Activated CD8-positive, alpha-beta memory T cell treated with anti-CD3 and anti-CD28 coated beads, Interleukin-2, amount 50 U/mL, for 1 hour (primary cell): ENCODE measurements around the gene SLC38A3.

ENCODE experiments used
- DNase-seq: peaks from one replicate; pipeline ENCODE4 v3.0.0-alpha.2; 2020; ENCODE audit errors: extremely low read depth

The SLC38A3 gene

DNA sequence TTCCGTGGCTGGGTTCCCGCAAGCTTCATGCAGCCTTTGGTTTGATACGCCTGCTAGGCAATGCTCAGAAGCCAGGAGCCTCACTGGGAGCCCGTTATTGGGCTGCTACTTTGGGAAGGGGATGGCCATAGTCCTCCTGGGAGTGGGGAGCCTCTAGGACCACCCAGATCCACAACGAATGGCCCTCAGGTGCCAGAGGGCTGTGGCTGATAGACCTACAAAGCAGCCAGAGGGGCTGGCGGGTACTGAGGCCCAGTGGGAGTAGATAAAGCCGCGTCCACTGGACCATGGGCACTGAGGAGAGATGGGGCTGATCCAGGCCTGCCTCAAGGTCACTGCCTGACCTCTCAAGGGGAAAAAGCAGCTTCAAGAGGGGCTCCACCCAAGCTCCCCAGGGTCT is 12.9 kb upstream of the SLC38A3 start:
- DNase-seq = no peak

- DNase-seq = peak; percentile 59
Observed at GRCh38 chr3:50192689-50193141, 12.4 kb upstream of the SLC38A3 start.

GRCh38 chr3:50193286-50193685 is 11.8 kb upstream of the SLC38A3 start:
- no peak for DNase-seq

DNA sequence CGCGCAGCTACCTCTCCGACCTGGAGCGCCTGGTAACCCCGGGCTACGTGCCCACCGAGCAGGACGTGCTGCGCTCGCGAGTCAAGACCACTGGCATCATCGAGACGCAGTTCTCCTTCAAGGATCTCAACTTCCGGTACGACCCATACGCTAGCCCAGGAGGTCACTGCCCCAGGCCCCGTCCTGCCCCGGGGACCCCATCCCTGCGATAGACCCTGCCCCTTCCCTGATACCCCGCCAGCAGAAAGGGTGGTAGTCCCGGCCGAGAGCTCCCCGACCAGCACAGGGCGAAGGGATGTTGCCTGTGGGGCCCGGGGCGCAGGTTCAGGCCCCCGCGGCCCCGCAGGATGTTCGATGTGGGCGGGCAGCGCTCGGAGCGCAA is 11.3 kb upstream of the SLC38A3 start:
- no peak for DNase-seq

GRCh38 chr3:50194128-50194902 is 10.8 kb upstream of the SLC38A3 start:
- peak; percentile 78 for DNase-seq

DNA sequence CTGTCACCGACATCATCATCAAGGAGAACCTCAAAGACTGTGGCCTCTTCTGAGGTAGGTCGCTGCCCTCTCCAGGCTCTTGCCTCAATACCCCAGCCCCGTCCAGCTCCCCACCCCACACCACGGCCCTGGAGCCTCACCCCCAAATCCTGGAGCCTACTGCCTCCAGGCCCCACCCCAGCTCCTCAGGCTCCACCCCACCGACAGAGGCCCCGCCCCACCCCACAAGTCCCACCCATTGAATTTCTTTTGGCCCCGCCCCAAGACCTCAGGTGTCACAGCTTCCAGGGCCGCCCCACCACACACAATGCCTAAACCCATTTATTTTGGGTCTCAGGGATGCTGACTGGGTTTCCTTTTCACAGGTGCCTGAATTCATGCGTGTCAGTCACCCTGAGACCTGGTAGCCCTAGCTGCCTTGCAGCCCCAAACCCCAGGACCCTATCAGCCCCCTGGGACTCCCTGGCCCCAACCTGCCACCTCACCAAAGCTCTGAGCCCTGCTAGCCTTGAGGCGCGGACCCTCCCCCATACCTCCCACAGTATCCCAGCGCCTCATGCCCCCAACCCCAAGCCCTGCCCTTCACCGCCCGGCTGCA is 10.1 kb upstream of the SLC38A3 start:
- peak; percentile 52 for DNase-seq

DNA sequence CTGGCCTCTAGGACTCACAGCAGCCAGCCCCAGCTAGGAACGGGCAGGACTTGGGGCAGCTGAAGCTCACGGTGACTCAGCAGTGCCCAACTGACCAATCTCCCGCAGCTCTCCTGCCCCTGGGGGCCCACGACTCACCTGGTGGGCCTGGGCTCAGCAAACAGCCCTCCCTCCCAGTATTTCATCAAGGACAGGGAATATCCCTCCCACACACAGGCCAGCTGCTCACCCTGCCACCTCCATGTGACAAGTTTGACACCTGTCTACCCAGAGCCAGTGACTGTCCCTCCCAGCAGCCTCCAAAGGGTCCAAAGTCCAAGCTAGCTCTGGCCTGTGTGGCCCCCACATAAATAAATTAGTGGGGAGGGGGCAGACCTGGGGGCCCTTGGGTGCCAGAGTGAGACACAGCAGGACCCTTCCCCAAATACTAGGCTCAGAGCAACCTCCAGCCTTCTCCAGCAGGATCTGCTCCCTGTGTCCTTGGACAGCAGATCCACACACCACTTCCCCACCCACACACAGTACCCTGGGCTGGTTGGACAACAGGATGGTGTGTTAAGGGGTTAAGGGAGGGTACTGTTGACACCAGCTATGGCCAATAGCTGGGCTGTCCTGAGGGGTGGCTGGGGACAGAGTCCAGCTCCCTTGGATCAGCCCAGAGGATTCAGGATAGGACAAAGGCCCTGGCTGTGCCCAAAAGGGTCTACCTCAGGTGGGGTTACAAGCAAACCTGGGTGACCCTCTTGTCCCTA is 9.4 kb upstream of the SLC38A3 start:
- no peak for DNase-seq

GRCh38 chr3:50196253-50196801 is 8.7 kb upstream of the SLC38A3 start:
- DNase-seq = no peak

- no peak for DNase-seq
Observed at GRCh38 chr3:50201573-50202315, 3.3 kb upstream of the SLC38A3 start.

DNA sequence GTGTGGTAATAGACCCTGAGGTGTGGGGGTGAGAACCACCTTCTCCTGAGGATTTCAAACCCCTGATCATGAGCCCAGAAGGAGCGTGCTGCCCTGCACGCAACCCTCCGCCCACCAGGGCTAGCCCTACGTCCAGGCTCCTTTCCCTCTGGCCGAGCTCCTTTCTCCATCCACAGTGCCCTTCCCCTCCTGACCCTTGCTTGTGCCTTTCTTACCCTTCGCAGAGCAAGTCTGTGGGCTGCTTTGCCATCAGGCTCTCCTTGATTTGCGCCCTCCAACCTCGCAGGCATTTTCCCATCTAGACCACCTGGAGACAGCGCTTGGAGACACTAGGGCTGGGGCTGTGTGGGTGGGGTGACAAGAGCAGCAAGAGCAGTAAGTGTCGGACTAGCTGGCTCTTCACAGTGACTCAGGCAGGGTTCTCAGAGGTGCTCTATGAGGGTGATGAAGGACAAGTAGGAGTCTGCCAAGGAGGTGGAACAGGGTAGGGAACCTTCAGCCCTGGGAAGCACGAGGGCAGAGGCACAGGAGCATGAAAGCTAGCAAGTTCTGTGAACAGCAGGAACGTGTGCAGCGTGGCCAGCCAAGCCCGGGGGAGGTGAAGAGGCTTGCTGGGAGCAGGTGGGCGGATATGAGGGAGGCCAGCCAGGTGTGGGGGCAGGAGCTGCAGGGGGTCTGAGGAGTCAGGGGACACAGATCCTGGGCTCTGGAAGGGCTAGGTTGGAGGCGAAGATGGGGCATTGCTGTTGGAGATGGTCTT is 2.5 kb upstream of the SLC38A3 start:
- no peak for DNase-seq

DNA sequence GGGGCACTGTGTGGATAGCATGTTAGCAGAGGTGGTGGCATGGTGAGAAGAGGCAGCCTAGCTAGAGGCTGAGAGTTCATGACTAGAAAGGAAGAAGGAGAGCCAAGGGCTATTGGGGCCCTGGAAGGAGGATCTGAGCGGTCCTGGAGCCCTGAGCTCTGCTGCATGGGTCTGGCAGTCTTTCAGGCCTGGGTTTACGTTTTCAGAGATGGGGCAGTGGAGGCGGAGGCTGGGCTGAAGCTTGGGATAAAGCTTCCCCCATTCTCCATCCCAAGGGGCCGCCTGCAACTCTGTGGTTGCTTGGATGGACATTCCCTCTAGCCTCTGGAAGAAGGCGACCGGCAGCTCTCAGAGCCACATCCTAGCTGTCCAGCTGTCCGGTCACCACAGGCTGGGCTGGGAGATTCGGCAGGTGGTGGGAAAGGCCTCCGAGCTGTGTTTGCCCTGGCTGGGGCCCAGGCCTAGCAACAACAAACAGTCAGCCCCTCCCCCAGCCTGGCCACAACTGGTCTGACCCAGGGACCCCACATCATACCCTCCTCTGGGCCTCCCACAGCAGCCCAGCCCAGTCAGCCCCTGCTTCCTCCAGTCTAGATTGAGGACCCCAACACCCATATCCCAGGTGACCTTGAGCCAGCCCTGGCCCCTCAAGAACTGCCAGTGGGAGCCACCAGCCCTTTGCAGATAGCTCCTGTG is 1.8 kb upstream of the SLC38A3 start:
- no peak for DNase-seq

DNA sequence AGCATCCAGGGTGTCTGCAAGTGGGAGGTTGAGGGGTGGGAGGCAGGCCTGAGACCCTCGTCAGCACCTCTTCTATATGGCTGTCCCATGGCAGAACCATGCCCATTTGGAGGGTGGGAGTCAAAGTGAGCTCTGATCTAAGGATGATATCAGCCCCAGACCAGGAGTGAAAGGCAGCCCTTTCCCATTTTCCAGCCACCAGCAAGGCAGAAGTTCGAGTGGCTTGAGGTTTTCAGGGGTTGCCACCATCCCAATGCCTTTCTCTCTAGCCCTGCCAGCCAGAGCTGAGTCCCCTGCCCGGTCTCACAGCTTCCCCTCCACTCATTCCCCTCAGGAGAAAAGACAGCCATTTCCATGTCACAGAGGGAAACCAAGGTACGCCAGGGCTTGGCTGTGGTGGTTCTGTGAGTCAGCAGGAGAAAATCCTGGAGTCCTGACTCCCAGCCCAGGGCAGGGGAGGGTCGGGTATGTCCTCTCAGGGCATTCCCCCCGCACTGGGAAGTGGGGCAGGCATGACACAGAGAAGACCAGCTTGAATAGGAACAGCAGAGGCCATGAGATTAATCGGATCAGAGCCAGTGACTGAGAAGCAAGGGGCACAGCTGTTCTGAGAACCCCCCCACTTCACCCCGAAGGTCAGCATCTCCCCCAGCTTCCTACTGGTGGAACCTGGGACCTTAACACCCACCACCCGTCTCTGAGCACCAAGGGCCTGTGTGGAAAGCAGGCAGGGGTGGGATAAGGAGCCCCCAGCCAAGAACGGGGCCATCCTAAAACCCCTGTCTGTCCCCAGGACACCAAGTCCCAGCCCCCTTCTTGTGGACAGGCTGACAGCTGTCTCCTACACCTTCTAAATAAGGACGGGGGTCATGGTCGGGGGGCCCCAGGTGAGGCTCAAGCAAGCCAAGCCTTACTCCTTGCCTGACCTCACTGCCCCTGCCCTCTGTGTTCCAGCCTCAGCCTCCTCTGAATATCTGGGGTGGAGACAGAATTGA is 965 bp upstream of the SLC38A3 start:
- no peak for DNase-seq

- no peak for DNase-seq
Observed at GRCh38 chr3:50205413-50206276, 574 bp downstream of the SLC38A3 start.

DNA sequence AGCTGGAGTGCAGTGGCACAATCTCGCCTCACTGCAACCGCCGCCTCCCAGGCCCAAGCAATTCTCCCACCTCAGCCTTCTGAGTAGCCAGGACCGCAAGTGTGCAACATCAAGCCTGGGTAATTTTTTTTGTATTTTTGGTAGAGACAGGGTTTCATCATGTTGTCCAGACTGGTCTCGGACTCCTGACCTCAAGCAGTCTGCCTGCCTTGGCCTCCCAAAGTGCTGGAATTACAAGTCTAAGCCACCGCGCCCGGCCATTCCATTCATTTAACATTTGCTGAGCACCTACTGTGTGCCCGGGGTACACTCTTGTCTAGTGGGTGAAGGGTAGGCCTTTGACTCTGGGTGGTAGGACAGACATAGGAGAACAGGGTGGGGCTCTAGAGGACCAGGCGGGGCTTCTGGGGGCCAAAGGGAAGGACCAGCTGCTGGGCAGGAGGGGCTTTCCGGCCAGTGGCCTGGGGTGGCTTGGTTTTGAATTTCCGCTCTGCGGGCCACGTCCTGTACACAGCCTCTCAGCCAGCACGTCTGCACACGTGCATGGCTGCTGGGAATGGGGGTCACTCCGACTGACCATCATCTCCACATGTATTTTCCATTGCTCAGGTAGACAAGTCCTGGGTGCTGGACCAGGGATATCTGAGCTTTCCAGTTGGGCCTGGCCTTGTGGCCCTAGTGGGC is 2.4 kb downstream of the SLC38A3 start:
- no peak for DNase-seq

DNA sequence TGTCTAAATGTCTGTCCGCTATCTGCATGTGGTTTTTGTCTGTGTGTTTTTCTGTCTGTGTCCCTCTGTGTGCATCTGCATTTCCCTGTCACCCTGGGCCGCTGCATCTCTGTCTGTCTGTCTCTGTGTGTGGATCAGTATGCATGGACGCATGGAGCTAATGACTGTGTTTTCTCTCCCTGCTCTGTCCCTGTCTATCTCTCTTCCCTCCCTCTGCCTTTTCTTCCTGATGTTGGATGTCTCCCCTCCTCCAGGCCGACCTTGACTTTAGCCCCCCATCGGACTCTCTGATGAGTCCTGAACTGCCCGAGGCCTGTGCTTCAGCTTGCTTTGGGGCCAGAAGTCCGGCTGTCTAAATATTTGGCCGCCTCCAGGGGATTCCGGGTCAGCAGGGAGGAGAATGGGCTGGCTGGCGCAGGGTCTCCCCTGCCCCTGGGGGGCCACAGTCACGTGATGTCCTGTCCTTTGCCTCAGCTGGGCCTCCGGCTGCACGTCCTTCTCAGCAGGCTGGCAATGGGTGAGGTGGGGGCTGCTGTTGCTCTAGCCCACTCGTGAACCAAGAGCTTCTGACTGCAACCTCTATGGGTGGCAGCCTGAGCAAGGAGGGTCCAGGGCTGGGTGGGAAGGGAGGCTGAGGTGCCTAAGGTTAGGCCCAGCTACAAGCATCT is 3.7 kb downstream of the SLC38A3 start:
- DNase-seq = no peak

GRCh38 chr3:50210176-50210509 is 5.1 kb downstream of the SLC38A3 start:
- no peak for DNase-seq
